Measurements from ENCODE around the gene PHACTR1. TPM values are rescaled to one million over a fixed set of nuclear protein-coding genes. Genes with fewer than 3 reads are reported as not detected.

PHACTR1 gene
- polyA plus RNA-seq, 1 of the 3 experiments (the other 2 are of a cell fraction): 0.12 TPM

DNA sequence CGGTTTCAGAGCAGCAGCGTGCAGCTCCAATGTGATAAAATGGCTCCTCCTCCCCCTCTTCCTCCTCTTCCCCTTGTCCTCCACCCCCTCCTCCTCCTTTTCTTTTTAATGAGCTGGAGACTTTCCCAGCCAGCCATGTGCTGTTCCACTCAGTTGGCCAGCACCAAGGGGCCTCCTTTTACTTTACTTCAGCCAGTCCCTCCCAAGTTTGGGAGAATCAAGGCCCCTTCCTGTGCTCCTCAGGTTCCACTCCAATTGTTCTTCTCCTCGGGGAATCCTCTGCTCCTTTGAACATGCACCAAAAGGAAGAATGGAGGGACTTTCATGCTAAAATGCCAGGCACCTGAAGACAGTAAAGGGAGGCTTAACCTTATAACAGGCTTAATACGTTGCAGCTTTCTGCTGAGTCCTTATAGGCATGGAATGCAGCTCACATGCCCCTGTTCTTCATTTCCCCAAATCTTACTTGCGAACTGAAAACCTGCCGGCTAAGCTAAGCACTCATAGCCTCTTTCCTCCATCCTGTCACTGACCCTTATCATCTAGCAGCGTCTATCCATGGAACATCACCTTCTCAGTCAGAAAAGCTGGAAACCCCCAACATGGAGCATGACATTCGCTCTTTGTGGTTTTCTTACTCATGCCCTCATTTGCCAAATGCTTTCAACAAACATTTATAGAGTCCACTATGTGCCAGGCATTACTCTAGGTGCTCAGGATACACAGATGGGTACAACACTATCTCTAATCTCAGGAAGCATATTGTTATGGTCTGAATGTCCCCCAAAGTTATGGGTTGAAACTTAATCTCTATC is 170.6 kb downstream of the PHACTR1 start:
- CTCF ChIA-PET: interaction anchor here (0.8 to 1.1 kb wide), 2 partner anchors 249 to 250 kb away, joined by 3 read pairs; no protein-coding TSS in a partner anchor
- POLR2A ChIA-PET: no interaction called here

More for the DNA sequence above, 170.6 kb downstream of the PHACTR1 start:
- no peak overlapping the region for H3K9ac ChIP-seq
- H3F3A ChIP-seq (replicated peaks; ENCODE audit: insufficient read depth): no peaks in the 10 kb centered on the region
- H4K20me1 ChIP-seq (ENCODE audit: insufficient read depth): no peaks in the 10 kb centered on the region
- H3K36me3 ChIP-seq (replicated peaks in 1 of 2; ENCODE audit: control insufficient read depth in 1 of 2, insufficient read depth in 2 of 2, low read length in 1 of 2): no peaks in the 10 kb centered on the region
- no peaks in the 10 kb centered on the region for H3K9me2 ChIP-seq
- H3K27ac ChIP-seq (ENCODE audit: low read depth in 2 of 2, low read length in 1 of 2): no peak overlapping the region
- no peak overlapping the region for H3K4me2 ChIP-seq
- 41% methylated on average over 8 of the region's 8 CpGs for WGBS (ENCODE audit: low lambda C conversion rate)
- H2AFZ ChIP-seq (ENCODE audit: low read depth): no peak overlapping the region
- no peak for TF ChIP-seq CHD2 (IDR thresholded peaks at IDR 0.05; ENCODE audit: low read length, partially characterized antibody)
- no peak for TF ChIP-seq JUND (IDR thresholded peaks at IDR 0.05)
- no peak for TF ChIP-seq MEF2A (IDR thresholded peaks at IDR 0.05; ENCODE audit: borderline replicate concordance, low read depth)
- TF ChIP-seq USF2 (IDR thresholded peaks at IDR 0.05; ENCODE audit: borderline replicate concordance, low read depth, low read length): no peak
- no peak for TF ChIP-seq TAF1 (IDR thresholded peaks at IDR 0.05; ENCODE audit: borderline replicate concordance, low read depth, low read length)
- TF ChIP-seq GABPA (IDR thresholded peaks at IDR 0.05; ENCODE audit: low read depth): no peak
- no peak for TF ChIP-seq EZH2phosphoT487 (IDR thresholded peaks at IDR 0.05; ENCODE audit: borderline replicate concordance, low read depth)
- TF ChIP-seq, protein P1, sequence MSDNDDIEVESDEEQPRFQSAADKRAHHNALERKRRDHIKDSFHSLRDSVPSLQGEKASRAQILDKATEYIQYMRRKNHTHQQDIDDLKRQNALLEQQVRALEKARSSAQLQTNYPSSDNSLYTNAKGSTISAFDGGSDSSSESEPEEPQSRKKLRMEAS (IDR thresholded peaks at IDR 0.05; ENCODE audit: low read depth): no peak
- TF ChIP-seq POLR2AphosphoS5 (IDR thresholded peaks at IDR 0.05; ENCODE audit: low read depth, low read length): no peak
- no peak for TF ChIP-seq RCOR1 (IDR thresholded peaks at IDR 0.05; ENCODE audit: low read length)
- TF ChIP-seq CTCF (IDR thresholded peaks at IDR 0.05): no peak
- no peak for TF ChIP-seq SMC3 (IDR thresholded peaks at IDR 0.05; ENCODE audit: low read depth, low read length)
- TF ChIP-seq EP300 (IDR thresholded peaks at IDR 0.05; ENCODE audit: borderline replicate concordance in 1 of 2, low read depth in 1 of 2, low read length in 1 of 2): no peak
- no peak overlapping the region for H3K4me3 ChIP-seq (ENCODE audit: low read depth in 2 of 2, low read length in 1 of 2)
- H3K4me1 ChIP-seq (ENCODE audit: control insufficient read depth in 1 of 2, insufficient read depth in 2 of 2, low read depth in 1 of 2, low read length in 1 of 2): peaks cover 0 to 2% of the 10 kb centered on the region in 2 experiments; a peak in 1 of 4 replicates
- no peak for DNase-seq
- H3K27me3 ChIP-seq (ENCODE audit: insufficient read depth): no peaks in the 10 kb centered on the region
- H3K79me2 ChIP-seq (ENCODE audit: insufficient read depth): no peaks in the 10 kb centered on the region
- H3K9me3 ChIP-seq: no peaks in the 10 kb centered on the region

Measured in SK-N-SH (cell line).